ENCODE measurements around the gene DLL1.

DLL1 gene

GRCh38 chr6:170260686-170261085, 30.2 kb downstream of the DLL1 start:
- DNase-seq (ENCODE audit: low read depth): no peak
- no peak overlapping the region for H3K4me3 ChIP-seq (ENCODE audit: low read length)
- TF ChIP-seq CTCF (conservative IDR thresholded peaks at IDR 0.05; ENCODE audit: low read depth, low read length): peak; percentile 19

GRCh38 chr6:170259278-170259677, 31.6 kb downstream of the DLL1 start:
- no peak for TF ChIP-seq CTCF (conservative IDR thresholded peaks at IDR 0.05; ENCODE audit: low read depth, low read length)
- H3K4me3 ChIP-seq (ENCODE audit: low read length): no peak overlapping the region
- no peak for DNase-seq (ENCODE audit: low read depth)

GRCh38 chr6:170258407-170258806, 32.5 kb downstream of the DLL1 start:
- TF ChIP-seq CTCF (conservative IDR thresholded peaks at IDR 0.05; ENCODE audit: low read depth, low read length): no peak
- no peak for DNase-seq (ENCODE audit: low read depth)

GRCh38 chr6:170257376-170257775, 33.5 kb downstream of the DLL1 start:
- DNase-seq (ENCODE audit: low read depth): no peak
- H3K4me3 ChIP-seq (ENCODE audit: low read length): no peak overlapping the region
- TF ChIP-seq CTCF (conservative IDR thresholded peaks at IDR 0.05; ENCODE audit: low read depth, low read length): no peak

More at GRCh38 chr6:170258407-170258806, 32.5 kb downstream of the DLL1 start:
- H3K4me3 ChIP-seq (ENCODE audit: low read length): no peak overlapping the region

- TF ChIP-seq CTCF (conservative IDR thresholded peaks at IDR 0.05; ENCODE audit: low read depth, low read length): no peak
- no peak overlapping the region for H3K4me3 ChIP-seq (ENCODE audit: low read length)
- no peak for DNase-seq (ENCODE audit: low read depth)
These were observed 34.2 kb downstream of the DLL1 start for GRCh38 chr6:170256641-170257040.

GRCh38 chr6:170255426-170256125, 35.3 kb downstream of the DLL1 start:
- H3K4me3 ChIP-seq (ENCODE audit: low read length): no peak overlapping the region
- DNase-seq (ENCODE audit: low read depth): no peak
- TF ChIP-seq CTCF (conservative IDR thresholded peaks at IDR 0.05; ENCODE audit: low read depth, low read length): no peak
